IMR-90 (cell line): Measurements from ENCODE around the gene BCAT1.

Experiments
- BHLHE40 ChIP-seq: fragments of 150-350 bp; IDR thresholded peaks from 2 replicates; pipeline ENCODE4 v1.6.1; 2016; ENCODE audit warnings: mild to moderate bottlenecking, low read depth, low read length
- CTCF ChIP-seq: conservative IDR thresholded peaks from 2 replicates; pipeline ENCODE4 v1.5.1; 2012; ENCODE audit warnings: mild to moderate bottlenecking, low read depth, low read length, improper control_type of control experiment
- FOS ChIP-seq: fragments of 150-350 bp; IDR thresholded peaks from 2 replicates; pipeline ENCODE4 v1.6.1; 2016; ENCODE audit warnings: low read depth, low read length
- MAFK ChIP-seq: IDR thresholded peaks from 2 replicates; pipeline ENCODE4 v1.6.1; 2012; ENCODE audit warnings: low read depth, low read length, improper control_type of control experiment
- MAZ ChIP-seq: IDR thresholded peaks from 2 replicates; pipeline ENCODE4 v1.6.1; 2012; ENCODE audit warnings: low read depth, mild to moderate bottlenecking, low read length, improper control_type of control experiment, moderate library complexity, borderline replicate concordance
- MXI1 ChIP-seq: IDR thresholded peaks from 2 replicates; pipeline ENCODE4 v1.6.1; 2012; ENCODE audit warnings: low read depth, mild to moderate bottlenecking, low read length, moderate library complexity, borderline replicate concordance
- NFE2L2 ChIP-seq: fragments of 150-350 bp; IDR thresholded peaks from 2 replicates; pipeline ENCODE4 v1.6.1; 2016; ENCODE audit warnings: low read depth, mild to moderate bottlenecking, low read length
- POLR2A ChIP-seq: IDR thresholded peaks from 2 replicates; pipeline ENCODE4 v1.6.1; 2012; ENCODE audit warnings: mild to moderate bottlenecking, low read depth, low read length
- RAD21 ChIP-seq: IDR thresholded peaks from 2 replicates; pipeline ENCODE4 v1.6.1; 2012; ENCODE audit warnings: low read length, improper control_type of control experiment
- RFX5 ChIP-seq: IDR thresholded peaks from 2 replicates; pipeline ENCODE4 v1.8.0; 2012; ENCODE audit warnings: low read depth, mild to moderate bottlenecking, low read length, moderate library complexity
- SMC3 ChIP-seq: fragments of 150-350 bp; IDR thresholded peaks from 2 replicates; pipeline ENCODE4 v1.6.1; 2016; ENCODE audit warnings: low read depth, mild to moderate bottlenecking, antibody characterized with exemption, low read length, moderate library complexity
- USF2 ChIP-seq: fragments of 150-350 bp; IDR thresholded peaks from 2 replicates; pipeline ENCODE4 v1.6.1; 2017; ENCODE audit warnings: mild to moderate bottlenecking, antibody characterized with exemption, low read length, low read depth

GRCh38 chr12:24769682-24770081 lies 179.2 kb downstream of the BCAT1 start:
- TF ChIP-seq FOS, result no peak
- no peak for TF ChIP-seq CTCF
- no peak for TF ChIP-seq RFX5
- TF ChIP-seq USF2, result no peak
- no peak for TF ChIP-seq POLR2A
- no peak for TF ChIP-seq BHLHE40
- TF ChIP-seq SMC3, result no peak
- no peak for TF ChIP-seq RAD21
- TF ChIP-seq MAFK, result no peak
- no peak for TF ChIP-seq MAZ
- no peak for TF ChIP-seq MXI1
- TF ChIP-seq NFE2L2, result no peak
